Breast epithelium (tissue), 3 donors: ENCODE data around the gene FAM89B.

ENCODE experiments used
- CTCF ChIP-seq, 3 donors: fragments of 450-650 bp; IDR thresholded peaks; one replicate each; pipeline ENCODE4 v1.5.1; 2016 to 2017; ENCODE audit warnings: antibody characterized with exemption in 3 of 3, mild to moderate bottlenecking in 3 of 3, moderate library complexity in 3 of 3
- POLR2A ChIP-seq: fragments of 450-650 bp; IDR thresholded peaks from one replicate; pipeline ENCODE4 v1.6.1; 2016; ENCODE audit warnings: antibody characterized with exemption, mild to moderate bottlenecking, moderate library complexity
- POLR2AphosphoS5 ChIP-seq, 3 donors: sonication (generic); formaldehyde crosslinking; IDR thresholded peaks; one replicate each; pipeline ENCODE4 v1.6.1; 2017; ENCODE audit warnings: antibody characterized with exemption in 3 of 3

GRCh38 chr11:65536412-65537295 is 35.7 kb upstream of the FAM89B start:
- TF ChIP-seq CTCF (IDR thresholded peaks at IDR 0.05) (no peak), POLR2A (no peak), POLR2AphosphoS5 (IDR thresholded peaks at IDR 0.05) (no peak)
